Brain pericyte (primary cell): ENCODE results near the gene STMN1.
A peak's percentile ranks its signal among the peaks of the same experiment; 100 is the strongest.

Experiments
- DNase-seq: peaks from one replicate; pipeline ENCODE4 v3.0.0-alpha.2; 2012; ENCODE audit warnings: low read depth, low spot score

The STMN1 gene

DNA sequence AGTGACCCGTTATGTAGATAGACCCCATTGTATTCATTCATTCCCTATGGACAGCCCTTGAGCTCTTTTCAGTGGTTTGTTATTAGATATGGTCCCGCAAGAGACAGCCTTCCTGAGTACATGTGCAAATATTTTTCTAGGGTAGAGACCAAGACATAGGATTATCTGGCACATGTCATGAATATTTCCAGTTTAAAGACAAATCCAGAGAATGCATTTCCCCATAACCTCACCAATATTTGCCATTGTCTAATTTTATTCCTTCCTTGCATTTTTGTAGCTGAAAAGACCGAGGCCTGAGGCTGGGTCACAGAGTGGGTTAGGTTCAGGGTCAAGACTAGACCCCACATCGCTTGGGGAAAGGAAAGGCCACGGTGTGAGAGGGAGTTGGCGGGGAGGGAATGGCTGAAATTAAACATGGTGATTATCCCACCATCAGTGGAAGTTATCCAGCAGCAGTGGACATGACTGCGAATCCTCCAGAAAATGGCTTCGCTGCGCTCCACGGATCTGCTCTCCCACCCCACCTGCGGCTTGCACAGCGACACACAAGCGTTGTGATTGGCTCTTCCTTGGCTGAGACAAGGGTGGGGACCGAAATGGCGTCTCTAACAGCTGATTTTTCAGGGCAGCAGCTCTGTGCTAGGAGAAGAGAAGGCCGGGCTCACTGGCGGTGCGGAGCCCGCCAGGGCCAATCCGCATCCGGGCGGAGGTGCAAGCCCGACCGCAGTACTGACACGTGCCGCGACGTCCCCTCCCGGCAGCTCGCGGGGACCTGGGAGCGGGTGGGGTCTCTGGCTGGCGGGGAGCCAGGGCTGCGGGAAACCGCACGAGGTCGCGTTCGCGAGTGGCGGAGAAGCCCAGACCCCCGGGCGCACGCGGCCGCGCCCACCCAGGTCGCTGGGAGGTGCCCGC is 16.1 kb upstream of the STMN1 start:
- no peak for DNase-seq

DNA sequence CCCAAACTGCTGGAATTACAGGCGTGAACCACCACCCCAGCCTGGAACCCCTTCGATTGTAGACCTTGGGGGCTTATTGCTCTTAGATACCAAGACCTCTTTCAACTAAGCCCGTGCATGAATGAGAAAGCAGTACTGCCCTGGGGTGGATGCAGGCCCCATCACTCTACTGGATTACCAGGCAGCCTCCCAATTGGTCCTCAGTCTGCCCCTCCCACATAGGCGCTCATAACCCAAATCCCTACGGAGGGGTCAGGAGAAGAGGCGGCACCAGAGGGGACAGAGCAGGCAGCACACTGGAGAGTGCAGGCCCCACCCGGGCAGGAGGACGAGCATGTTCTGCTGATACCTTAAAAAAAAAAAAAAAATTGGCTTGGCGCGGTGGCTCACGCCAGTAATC is 12.4 kb upstream of the STMN1 start:
- DNase-seq = no peak

DNA sequence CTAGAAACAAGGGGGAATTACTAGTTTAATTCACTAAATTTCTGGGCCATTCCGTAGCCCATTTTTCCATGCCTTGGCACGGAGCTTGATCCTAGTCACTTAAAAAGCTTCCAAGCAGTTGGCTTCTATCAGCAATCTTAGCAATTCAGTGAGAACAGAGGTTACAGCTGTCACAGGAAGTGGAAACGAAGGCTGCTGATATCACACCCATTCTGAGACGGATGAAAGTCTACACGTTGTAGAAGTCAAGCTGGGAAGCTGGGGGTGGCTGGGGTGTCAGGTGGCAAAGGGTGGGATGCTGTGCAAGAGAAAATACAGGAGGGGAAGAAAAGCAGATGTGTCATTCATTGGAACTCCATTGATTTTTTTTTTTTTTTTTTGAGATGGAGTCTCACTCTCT is 11.8 kb upstream of the STMN1 start:
- DNase-seq = no peak

DNA sequence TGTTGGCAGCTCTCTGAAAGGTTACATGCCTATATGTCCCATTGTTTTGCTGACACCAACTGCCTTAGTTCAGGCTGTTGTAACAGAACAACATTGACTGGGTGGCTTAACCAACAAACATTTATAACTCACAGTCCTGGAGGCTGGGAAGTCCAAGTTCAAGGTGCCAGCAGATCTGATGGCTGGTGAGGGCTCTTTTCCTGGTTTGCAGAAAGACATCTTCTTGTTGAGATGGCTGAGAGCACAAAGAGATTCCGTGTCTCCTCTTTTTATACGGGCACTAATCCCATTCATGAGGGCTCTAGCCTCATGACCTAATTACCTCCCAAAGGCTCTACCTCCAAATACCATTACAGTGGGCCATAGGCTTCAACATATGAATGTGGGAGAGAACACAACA is 10.2 kb upstream of the STMN1 start:
- DNase-seq = no peak

DNA sequence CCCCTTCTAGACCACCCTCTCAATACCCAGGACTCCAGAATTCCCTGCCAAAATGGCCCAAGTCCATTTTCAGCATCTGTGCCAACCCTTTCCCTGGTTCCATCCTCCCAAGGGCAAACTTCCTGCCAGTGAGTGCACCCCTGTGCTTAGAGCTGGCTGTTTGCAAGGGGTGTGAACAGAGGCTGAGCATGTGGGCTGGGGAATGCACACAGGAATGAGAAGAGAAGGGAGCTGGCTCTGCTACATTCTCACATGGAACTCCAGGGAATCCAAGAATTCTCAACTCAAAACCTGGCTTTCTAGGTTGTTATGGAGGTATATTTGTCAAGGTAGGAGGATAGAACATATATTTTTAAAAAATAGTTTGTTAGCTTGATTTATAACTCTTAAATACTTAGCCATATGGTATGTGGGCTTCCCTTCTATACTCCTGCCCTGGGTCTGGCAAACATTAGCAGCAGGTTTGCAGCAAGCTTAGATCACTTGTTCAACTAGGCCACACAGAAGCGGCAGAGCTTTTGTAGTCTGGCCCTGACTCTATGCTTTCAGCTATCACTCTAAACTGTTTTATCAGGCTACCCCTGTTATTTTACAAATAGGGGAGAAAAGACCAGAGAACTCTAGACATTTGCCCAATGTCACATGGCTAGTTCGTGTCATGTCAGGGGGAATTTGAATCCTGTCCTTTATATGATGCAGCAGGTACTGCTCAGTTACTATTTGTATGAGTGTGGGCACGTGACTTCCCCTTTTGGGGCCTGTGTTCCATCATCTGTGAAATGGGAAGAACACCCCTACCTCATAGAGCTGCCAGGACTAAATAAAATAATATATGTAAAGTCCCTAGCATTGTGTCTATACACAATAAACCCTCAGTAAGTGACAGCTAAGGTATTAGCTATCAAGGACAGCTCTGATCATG is 8.1 kb upstream of the STMN1 start:
- no peak for DNase-seq

DNA sequence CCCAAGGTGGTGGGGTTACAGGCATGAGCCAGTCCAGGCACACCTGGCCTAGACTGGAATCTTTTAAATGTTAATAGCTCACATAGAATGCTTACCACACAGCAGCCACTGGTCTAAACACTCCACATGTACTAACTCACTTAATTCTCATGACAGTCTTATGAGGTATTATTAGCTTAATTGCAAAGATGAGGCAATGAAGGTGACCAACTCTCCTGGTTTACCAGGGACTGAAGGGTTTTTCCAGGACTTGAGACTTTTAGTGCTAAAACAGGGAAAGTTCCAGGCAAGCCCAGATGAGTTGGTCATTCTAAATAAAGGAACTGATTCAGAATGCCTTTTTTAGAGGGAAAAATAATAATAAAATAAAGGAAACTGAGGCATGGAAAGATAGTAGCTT is 7.0 kb upstream of the STMN1 start:
- DNase-seq = no peak

DNA sequence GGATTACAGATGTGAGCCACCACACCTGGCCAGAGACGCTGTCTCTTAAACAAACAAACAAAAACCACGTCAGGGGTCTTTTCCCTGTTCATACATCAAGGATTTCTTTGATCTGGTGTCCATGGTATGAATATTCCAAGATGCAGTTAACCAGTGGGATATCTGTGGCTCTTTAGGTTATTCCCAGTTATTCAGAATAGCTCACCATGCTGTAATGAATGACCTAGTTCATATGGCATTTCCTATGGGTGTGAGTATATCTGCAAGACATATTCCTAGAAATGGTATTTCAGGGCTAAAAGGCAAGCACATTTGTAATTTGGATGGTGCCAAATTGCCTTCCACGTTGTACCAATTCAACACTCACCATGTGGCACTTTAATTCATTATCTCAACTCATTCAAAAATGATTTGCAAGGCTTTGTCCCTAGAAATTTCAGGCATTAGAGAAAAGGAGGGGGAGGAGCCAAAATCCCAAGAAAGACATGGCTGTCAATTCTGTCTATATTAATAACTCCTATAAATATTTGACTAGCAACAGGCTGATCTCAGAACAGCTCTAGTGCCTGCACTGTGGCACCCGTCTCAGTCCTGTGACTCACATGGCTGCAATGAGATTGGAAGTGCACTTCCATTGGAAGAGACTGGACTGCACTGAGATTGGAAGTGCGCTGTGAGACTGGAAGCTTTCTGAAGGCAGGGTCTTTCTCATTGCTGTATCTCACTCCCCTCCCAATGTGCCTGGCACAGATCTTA is 6.0 kb upstream of the STMN1 start:
- DNase-seq = no peak

DNA sequence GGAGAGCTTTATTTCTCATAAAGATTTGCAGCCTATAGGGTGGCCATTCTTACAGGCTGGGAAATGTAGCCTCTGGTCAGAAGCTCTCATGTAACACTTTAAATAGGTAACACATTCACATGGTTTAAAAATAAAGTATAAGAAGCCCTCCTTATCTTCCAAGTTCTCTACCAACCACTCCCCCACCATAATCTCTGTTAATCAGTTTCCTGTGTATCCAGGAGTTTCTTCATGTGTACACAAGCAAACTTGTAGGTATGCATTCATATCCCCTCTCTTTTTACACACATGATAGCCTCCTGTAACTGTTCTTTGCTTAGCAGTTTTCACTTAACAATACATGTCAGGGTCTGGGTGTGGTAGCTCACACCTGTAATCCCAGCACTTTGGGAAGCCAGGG is 4.9 kb upstream of the STMN1 start:
- no peak for DNase-seq

DNA sequence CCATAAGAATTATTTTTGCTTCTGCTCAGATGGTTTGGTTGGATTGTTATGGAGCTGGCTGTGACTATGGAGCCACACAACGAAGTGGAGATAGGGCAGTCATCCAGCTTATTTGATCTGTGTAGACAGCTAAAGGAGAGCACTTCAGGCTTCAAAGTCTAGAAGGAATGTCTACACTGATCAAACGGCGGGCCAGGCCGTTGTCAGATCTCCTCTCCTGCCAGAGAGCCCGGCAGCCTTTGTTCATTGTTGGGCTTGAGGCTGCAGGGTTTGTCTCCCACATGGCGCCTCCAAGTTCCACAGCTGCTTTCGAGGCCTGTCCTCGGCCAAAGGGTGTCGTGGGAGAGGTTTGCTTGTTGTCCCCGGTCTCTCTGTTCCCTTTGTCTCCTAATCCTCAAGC is 2.8 kb upstream of the STMN1 start:
- DNase-seq = no peak

DNA sequence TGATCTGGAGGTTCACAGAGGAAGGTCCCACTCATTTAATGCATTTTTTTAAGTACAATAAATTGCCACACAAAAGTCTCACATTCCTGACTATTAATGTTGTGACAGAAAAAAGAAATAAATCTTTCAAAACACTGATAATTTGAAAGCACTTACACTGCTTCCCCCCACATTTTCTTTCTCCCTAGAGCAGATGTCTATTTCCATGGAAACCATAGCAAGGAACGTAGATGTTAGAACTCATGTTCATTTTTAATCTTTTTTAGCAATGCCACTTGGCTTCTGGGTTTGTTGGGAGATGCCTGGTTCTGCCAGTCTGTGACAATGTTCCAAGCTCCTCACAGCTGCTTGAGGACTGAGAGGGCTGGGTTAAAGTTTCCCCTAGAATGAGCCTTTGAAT is 1.9 kb upstream of the STMN1 start:
- no peak for DNase-seq

DNA sequence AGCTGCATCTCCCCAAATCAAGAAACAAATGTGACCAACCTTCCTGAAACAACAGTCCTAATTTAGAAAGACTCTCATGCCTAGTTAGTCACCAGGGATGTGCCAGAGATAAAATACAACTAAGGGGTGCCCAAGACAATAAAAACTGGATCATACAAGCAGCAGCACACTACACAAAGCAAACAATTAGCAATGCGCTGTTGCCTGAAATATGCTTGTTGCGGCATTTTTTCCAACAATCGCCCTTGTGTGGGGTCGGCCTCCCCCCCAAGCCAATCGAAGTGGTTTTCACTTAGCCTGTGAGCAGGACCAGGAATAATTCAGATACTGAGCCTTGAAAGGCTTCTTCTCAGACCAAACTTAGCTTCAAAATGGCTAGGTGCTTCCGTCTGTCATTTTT is 1.4 kb upstream of the STMN1 start:
- no peak for DNase-seq

DNA sequence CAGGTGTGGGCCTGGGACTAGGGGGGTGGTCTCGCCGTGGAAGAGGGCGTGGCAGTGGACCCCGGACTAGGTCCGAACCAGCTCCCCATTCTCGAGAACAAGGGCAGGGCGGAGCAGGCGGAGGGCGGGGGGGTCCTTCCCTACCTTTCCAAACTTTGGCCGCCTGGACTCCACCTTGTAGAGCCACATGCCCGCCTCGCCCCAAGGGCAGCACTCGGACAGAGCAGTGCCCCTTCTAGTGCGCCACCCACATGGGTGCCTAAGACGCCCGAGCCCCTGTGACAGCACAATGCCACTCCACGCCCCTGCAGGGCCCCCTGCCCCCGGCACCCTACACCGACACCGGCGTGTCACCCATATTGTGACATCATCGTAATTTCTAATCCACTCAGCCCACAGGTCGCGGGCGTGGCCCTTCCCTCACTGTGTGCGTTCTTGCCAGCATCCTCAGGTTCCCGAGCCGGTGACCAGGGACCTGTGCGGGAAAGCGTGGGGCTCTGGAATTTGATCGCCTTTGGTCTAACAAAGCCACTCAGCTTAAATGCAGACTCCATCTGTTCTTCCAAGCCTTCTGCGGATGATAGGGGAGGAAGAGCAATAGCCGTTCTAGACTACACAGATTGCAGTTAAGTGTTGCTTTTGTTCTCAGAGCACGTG is 553 bp upstream of the STMN1 start:
- no peak for DNase-seq

DNA sequence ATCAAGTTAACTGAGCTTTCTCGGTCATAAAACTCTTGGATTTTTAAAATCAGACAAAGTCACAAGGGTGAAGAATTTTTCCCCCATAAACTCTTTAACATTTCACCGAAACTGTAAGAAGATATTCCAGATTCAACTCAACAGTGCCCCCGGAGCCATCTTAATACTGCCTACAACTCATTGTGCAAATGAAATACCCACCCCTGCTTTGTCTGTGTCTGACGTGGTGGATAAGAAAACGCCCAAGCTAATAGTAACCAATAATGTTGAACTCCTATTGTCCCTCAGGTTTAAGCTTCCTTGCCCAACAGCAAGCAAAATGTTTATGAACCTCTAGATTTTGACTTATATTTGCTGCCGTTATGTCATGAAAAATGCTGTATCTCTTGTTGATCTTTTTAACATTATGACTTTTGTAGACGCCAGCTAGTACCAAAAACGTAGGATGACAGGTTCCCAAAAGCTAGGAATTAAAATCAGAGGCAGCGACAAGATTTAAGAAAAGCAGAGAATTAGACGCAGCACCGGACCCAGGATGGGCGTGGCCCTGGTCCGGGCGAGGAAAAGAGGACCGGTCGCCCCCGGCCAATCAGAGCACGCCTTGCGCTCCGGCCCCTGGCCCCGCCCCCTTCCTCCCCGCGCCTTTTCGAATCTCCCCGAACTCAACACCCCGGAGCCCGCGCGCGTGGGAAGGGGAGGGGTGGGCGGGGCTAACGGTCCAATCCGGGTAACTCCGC is 1.1 kb downstream of the STMN1 start:
- DNase-seq = peak; percentile 50

DNA sequence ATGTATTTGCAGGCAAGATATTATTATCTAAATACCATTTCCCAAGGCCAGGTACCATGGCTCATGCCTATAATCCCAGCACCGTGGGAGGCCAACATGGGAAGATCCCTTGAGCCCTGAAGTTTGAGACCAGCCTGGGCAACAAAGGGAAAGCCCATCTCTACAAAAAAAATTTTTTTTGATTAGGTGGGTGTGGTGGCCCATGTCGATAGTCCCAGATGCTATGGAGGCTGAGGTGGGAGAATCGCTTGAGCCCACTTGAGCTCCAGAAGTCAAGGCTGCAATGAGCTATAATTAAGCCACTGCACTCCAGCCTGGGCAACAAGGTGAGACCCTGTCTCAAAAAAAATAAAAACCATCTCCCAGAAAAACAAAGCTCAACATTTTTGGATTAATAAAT is 2.2 kb downstream of the STMN1 start:
- no peak for DNase-seq

DNA sequence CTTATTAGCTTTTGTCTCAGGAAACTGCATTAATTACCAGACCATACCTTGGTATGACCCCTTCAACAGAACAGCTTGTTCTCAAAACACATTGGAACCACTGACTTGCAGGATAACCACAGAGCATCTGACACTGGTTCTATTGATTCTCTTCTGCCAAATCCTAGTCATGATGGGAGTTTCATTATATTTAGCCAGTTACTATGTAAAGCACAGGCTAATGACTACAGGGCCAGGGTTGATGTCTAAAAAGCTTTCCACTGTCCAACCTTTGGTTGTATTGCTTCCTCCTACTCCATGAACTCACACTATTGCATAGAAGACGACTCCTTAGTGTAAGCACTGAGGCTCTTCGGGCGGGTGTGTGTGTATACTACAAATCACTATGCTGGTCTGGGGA is 3.8 kb downstream of the STMN1 start:
- DNase-seq = no peak

DNA sequence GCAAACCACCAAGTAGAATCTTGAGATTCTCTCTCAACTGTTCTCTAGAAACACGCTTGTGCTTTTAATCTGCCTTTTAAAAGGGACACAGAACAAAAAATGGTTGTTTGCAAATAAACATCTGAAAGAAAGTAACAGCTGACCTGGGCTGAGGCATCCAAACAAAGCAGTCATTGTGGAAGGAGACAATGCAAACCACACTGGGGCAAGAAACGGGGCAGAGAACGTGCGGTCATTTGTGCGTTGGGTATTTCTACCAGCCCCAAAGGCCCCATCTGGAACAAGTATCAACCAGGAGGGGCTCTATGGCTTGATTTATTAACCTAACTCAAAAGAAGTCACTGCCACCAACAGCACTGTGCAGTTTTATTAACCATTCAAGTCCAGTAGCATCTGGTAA is 6.0 kb downstream of the STMN1 start:
- no peak for DNase-seq

DNA sequence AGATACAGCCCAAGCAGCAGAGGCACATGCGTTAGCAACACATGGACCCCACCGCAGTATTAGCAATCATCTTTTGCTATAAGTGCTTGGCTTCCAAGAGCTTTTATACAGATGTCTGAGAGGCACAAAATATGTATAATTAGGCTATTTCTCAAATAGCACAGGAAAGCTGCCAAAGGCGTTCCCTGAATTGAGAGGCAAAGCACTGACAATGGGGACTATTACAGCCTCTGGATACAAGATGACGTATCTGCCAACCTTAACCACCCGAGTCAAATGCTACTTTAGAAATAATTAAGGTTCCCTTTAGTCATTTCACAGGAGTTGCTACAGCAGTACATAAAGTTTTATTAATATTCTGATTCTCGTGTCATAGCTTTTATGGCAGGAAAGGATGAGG is 6.4 kb downstream of the STMN1 start:
- DNase-seq = no peak

DNA sequence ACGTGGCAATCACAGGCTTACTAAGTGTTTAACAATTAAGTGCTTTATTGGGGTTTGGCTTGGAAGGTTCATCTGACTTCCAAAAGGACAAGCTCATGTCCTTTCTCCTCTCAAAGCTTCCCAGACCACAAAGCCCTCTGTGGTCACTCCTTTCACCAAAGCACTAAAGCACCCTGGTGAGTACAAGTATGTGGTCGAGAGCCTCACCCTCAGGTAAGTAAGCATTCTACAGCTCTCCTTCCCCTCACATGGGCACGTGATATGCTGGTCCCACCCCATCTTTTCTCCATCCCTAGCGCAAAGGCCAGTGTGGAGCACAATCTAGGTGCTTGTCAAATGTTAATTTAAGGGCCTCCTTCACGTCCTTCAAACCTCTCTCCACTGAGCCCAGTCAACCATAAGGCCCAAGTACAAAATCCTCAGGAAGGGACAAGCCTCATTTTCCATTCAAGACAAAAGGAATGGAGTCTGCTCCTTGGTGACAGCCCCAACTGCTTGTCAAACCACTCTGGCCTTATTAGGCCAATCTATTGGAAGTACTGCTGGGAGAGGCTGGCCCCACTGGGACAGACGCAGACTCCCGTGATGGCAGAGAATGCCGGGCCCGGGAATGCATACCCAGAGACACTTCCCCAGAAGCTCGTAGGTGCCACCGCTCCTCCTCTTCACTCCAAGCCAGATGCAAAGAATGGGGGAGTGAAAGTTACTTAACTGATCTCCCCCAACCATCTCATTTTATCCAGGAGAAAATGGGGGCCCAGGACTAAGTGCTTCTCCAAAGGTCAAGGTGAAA is 7.8 kb downstream of the STMN1 start:
- DNase-seq = no peak

DNA sequence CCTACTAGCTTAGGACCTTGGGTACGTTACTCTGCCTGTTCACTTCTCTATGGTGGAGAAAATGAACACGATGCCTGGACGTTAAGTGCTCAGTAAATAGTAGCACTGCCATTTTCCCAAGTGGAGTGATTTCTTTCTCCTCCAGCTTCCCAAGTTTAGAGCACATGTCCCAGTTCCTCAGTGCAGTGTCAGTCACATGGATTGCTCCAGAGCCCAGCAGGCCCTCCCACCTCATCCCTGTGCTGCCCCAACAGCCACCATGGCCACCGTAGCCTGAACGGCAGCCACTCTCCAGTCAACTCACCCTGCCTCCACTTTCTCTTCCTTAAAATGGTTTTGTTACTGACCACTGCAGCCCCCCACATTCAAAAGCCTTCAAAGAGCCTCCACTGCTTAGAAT is 8.5 kb downstream of the STMN1 start:
- no peak for DNase-seq

DNA sequence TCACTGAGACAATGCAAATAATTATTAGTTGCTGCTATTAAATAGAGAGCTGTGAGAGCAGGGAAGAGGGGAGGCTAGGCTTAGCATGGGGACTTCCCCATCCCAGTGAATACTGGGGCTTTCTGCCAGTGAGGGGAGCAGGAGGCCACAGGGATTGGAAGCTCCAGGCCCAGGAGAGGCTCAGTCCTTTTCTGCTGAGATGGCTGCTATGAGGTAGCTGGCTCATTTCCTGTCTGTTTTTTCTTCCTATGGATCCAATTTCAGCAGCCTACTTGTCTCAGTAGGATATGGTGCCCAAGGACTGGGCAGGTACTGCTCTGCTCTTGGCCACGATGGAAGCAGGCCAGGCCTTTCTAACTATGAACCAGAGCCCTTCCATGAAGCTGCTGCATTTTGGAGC is 10.0 kb downstream of the STMN1 start:
- no peak for DNase-seq
